Measurements from ENCODE around the gene ESPL1. TPM values are rescaled to one million over a fixed set of nuclear protein-coding genes. Genes with fewer than 3 reads are reported as not detected.

Gene ESPL1
- total RNA-seq, 1 experiment from 2014 or later, result 31.1 TPM

- H3K9me3 Mint-ChIP-seq (ENCODE audit: low read depth, unreplicated experiment), result no peaks in the 10 kb centered on the region
- peaks cover 62% of the 10 kb centered on the region for H3K4me1 Mint-ChIP-seq (ENCODE audit: low read depth, unreplicated experiment)
- peak overlapping the region; percentile 98 for H3K27ac Mint-ChIP-seq (ENCODE audit: unreplicated experiment)
- peak; percentile 92 for DNase-seq
- H3K36me3 Mint-ChIP-seq (ENCODE audit: insufficient read depth, unreplicated experiment), result peaks cover 40% of the 10 kb centered on the region
- no peak for TF ChIP-seq CTCF (IDR thresholded peaks at IDR 0.05; ENCODE audit: unreplicated experiment)
- intact Hi-C loops (cut with micrococcal nuclease; ENCODE audit: unreplicated experiment), result no loop called here
- CTCF ChIA-PET, result interaction anchor here (1.0 kb wide), 1 partner anchor 47 kb away, joined by 8 read pairs; the partner anchor contains the start of gene ESPL1
- no peaks in the 10 kb centered on the region for H3K27me3 Mint-ChIP-seq (ENCODE audit: unreplicated experiment)
- H3K4me3 Mint-ChIP-seq (ENCODE audit: low read depth, unreplicated experiment), result peak overlapping the region; percentile 85
- no TSS peak for BruUV-seq (replicated peaks)
Observed at GRCh38 chr12:53220694-53221202, 47.4 kb upstream of the ESPL1 start.

- Mint-ChIP-seq H3K4me1 (ENCODE audit: low read depth, unreplicated experiment) (peaks cover 57% of the 10 kb centered on the region), H3K27ac (ENCODE audit: unreplicated experiment) (peak overlapping the region; percentile 98), H3K27me3 (ENCODE audit: unreplicated experiment) (no peaks in the 10 kb centered on the region), H3K9me3 (ENCODE audit: low read depth, unreplicated experiment) (no peaks in the 10 kb centered on the region), H3K4me3 (ENCODE audit: low read depth, unreplicated experiment) (peak overlapping the region; percentile 85), H3K36me3 (ENCODE audit: insufficient read depth, unreplicated experiment) (peaks cover 40% of the 10 kb centered on the region)
- BruUV-seq (replicated peaks), result no TSS peak
- TF ChIP-seq CTCF (IDR thresholded peaks at IDR 0.05; ENCODE audit: unreplicated experiment), result no peak
- DNase-seq, result peak; percentile 74
- intact Hi-C loops (cut with micrococcal nuclease; ENCODE audit: unreplicated experiment), result no loop called here
- CTCF ChIA-PET, result interaction anchor here (0.6 to 1.0 kb wide), 2 partner anchors 9 to 46 kb away, joined by 5 to 8 read pairs; partner anchors contain the start of gene ESPL1
Observed at GRCh38 chr12:53221203-53222080, 46.7 kb upstream of the ESPL1 start.

- DNase-seq, result no peak
- Mint-ChIP-seq H3K27ac (ENCODE audit: unreplicated experiment) (peak overlapping the region; percentile 82), H3K9me3 (ENCODE audit: low read depth, unreplicated experiment) (no peaks in the 10 kb centered on the region), H3K4me1 (ENCODE audit: low read depth, unreplicated experiment) (peaks cover 59% of the 10 kb centered on the region), H3K4me3 (ENCODE audit: low read depth, unreplicated experiment) (peak overlapping the region; percentile 85), H3K27me3 (ENCODE audit: unreplicated experiment) (no peaks in the 10 kb centered on the region), H3K36me3 (ENCODE audit: insufficient read depth, unreplicated experiment) (peaks cover 40% of the 10 kb centered on the region)
- CTCF ChIA-PET, result no interaction called here
- no TSS peak for BruUV-seq (replicated peaks)
- no peak for TF ChIP-seq CTCF (IDR thresholded peaks at IDR 0.05; ENCODE audit: unreplicated experiment)
- intact Hi-C loops (cut with micrococcal nuclease; ENCODE audit: unreplicated experiment), result no loop called here
Observed at GRCh38 chr12:53222170-53222721, 45.9 kb upstream of the ESPL1 start.

GRCh38 chr12:53222806-53223261 lies 45.3 kb upstream of the ESPL1 start:
- CTCF ChIA-PET, result no interaction called here
- peak overlapping the region; percentile 82 for H3K27ac Mint-ChIP-seq (ENCODE audit: unreplicated experiment)
- BruUV-seq (replicated peaks), result no TSS peak

More at GRCh38 chr12:53222806-53223261, 45.3 kb upstream of the ESPL1 start:
- no peaks in the 10 kb centered on the region for H3K27me3 Mint-ChIP-seq (ENCODE audit: unreplicated experiment)
- no peak for TF ChIP-seq CTCF (IDR thresholded peaks at IDR 0.05; ENCODE audit: unreplicated experiment)
- peaks cover 38% of the 10 kb centered on the region for H3K36me3 Mint-ChIP-seq (ENCODE audit: insufficient read depth, unreplicated experiment)
- no peak overlapping the region for H3K4me3 Mint-ChIP-seq (ENCODE audit: low read depth, unreplicated experiment)
- DNase-seq, result no peak
- H3K9me3 Mint-ChIP-seq (ENCODE audit: low read depth, unreplicated experiment), result no peaks in the 10 kb centered on the region
- intact Hi-C loops (cut with micrococcal nuclease; ENCODE audit: unreplicated experiment), result no loop called here
- peaks cover 62% of the 10 kb centered on the region for H3K4me1 Mint-ChIP-seq (ENCODE audit: low read depth, unreplicated experiment)
